Tongue (tissue), 2 donors: Measurements from ENCODE around the gene DRG2. TPM values are rescaled to one million over a fixed set of nuclear protein-coding genes. Genes with fewer than 3 reads are reported as not detected.
A peak's percentile ranks its signal among the peaks of the same experiment; 100 is the strongest.

Source experiments
- DNase-seq: peaks from one replicate; pipeline ENCODE4 v3.0.0-alpha.2; 2015
- total RNA-seq: library from RNA; depleted of rRNA; stranded (reverse); fragments of >200 nt; gene quantifications from one replicate; pipeline ENCODE4 v1.2.3, GENCODE V29; 2014

Gene DRG2
- 23.9 TPM for total RNA-seq

GRCh38 chr17:18087610-18088491, at the start of gene DRG2:
DRG2 (plus strand) TSS chr17:18087948; CDS start chr17:18088024, 76 bp downstream.
- DNase-seq = peak; percentile 96

- no peak for DNase-seq
Observed at GRCh38 chr17:18038149-18038850, 49.4 kb upstream of the DRG2 start.

GRCh38 chr17:18038861-18039534, 48.8 kb upstream of the DRG2 start, which contains the start of the genes ATPAF2 and GID4:
ATPAF2 (minus strand) TSS chr17:18039168; CDS start chr17:18039013, 155 bp downstream.
GID4 (plus strand) TSS chr17:18039408; CDS start chr17:18039465, 57 bp downstream.
- peak; percentile 100 for DNase-seq

GRCh38 chr17:18039535-18040260, 48.0 kb upstream of the DRG2 start:
- no peak for DNase-seq

- no peak for DNase-seq
Observed at GRCh38 chr17:18040261-18040858, 47.4 kb upstream of the DRG2 start.

GRCh38 chr17:18041776-18042175, 46.0 kb upstream of the DRG2 start:
- DNase-seq = no peak

- DNase-seq = no peak
Observed at GRCh38 chr17:18042983-18043382, 44.8 kb upstream of the DRG2 start.

- DNase-seq = peak; percentile 24
Observed at GRCh38 chr17:18043491-18043890, 44.3 kb upstream of the DRG2 start.

- DNase-seq = no peak
Observed at GRCh38 chr17:18044609-18045008, 43.1 kb upstream of the DRG2 start.

- no peak for DNase-seq
Observed at GRCh38 chr17:18045691-18046350, 41.9 kb upstream of the DRG2 start.

GRCh38 chr17:18055597-18055996, 32.2 kb upstream of the DRG2 start:
- DNase-seq = no peak

- no peak for DNase-seq
Observed at GRCh38 chr17:18056214-18056613, 31.5 kb upstream of the DRG2 start.

- no peak for DNase-seq
Observed at GRCh38 chr17:18059283-18059682, 28.5 kb upstream of the DRG2 start.

- DNase-seq = no peak
Observed at GRCh38 chr17:18064053-18064452, 23.7 kb upstream of the DRG2 start.

- DNase-seq = no peak
Observed at GRCh38 chr17:18065546-18065945, 22.2 kb upstream of the DRG2 start.

- DNase-seq = no peak
Observed at GRCh38 chr17:18066866-18067265, 20.9 kb upstream of the DRG2 start.

- DNase-seq = no peak
Observed at GRCh38 chr17:18069101-18069500, 18.6 kb upstream of the DRG2 start.

- peak; percentile 57 for DNase-seq
Observed at GRCh38 chr17:18070861-18071340, 16.8 kb upstream of the DRG2 start.

- DNase-seq = no peak
Observed at GRCh38 chr17:18071751-18072150, 16.0 kb upstream of the DRG2 start.

GRCh38 chr17:18074566-18075272, 13.0 kb upstream of the DRG2 start:
- DNase-seq = no peak
